ENCODE data around the gene RAB9B.

DNA sequence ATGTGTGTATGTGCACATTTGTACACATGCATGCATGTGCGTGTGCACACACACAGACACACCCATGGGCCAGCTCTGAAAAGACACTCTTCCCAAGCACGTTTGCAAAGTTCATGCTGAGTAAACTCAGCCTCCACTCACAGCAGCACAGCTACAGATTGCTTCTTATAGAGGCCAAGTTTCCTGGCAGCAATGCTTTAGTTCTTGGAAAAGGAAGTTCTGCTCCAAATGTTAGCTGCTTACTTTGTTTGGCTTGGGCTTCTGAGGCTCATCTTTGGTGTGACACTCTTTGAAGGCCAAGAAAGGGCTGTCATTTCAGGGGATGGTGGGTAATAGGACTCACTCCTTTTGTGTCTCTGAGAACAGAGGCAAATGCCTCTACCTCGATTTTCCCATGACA is 48.9 kb downstream of the RAB9B start:
- TF ChIP-seq, protein P1, sequence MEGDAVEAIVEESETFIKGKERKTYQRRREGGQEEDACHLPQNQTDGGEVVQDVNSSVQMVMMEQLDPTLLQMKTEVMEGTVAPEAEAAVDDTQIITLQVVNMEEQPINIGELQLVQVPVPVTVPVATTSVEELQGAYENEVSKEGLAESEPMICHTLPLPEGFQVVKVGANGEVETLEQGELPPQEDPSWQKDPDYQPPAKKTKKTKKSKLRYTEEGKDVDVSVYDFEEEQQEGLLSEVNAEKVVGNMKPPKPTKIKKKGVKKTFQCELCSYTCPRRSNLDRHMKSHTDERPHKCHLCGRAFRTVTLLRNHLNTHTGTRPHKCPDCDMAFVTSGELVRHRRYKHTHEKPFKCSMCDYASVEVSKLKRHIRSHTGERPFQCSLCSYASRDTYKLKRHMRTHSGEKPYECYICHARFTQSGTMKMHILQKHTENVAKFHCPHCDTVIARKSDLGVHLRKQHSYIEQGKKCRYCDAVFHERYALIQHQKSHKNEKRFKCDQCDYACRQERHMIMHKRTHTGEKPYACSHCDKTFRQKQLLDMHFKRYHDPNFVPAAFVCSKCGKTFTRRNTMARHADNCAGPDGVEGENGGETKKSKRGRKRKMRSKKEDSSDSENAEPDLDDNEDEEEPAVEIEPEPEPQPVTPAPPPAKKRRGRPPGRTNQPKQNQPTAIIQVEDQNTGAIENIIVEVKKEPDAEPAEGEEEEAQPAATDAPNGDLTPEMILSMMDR (conservative IDR thresholded peaks at IDR 0.05 in 1 of 2, IDR thresholded peaks at IDR 0.05 in 1 of 2; ENCODE audit: extremely low read depth in 1 of 2, insufficient read depth in 1 of 2, low read depth in 1 of 2, low read length in 2 of 2): no peak
- no peak for TF ChIP-seq EZH2 (IDR thresholded peaks at IDR 0.05; ENCODE audit: borderline replicate concordance, low read length)

Data from mammary epithelial cell (primary cell).